Rectal smooth muscle tissue (tissue), 1 donor: Measurements from ENCODE around the gene HNMT.

Experiments
- H3K27ac ChIP-seq: one replicate; pipeline ENCODE4 v1.7.0; 2013; ENCODE audit warnings: low read depth, low read length, inconsistent platforms
- H3K27me3 ChIP-seq: one replicate; pipeline ENCODE4 v1.7.0; 2013; ENCODE audit warnings: low read length; ENCODE audit not compliant: control insufficient read depth, insufficient read depth
- H3K36me3 ChIP-seq: one replicate; pipeline ENCODE4 v1.7.0; 2013; ENCODE audit warnings: low read length; ENCODE audit not compliant: control insufficient read depth, insufficient read depth
- H3K4me1 ChIP-seq: one replicate; pipeline ENCODE4 v1.7.0; 2013; ENCODE audit warnings: low read length; ENCODE audit not compliant: control insufficient read depth, insufficient read depth
- H3K4me3 ChIP-seq: one replicate; pipeline ENCODE4 v1.7.0; 2013; ENCODE audit warnings: low read length
- H3K9ac ChIP-seq: one replicate; pipeline ENCODE4 v1.7.0; 2013; ENCODE audit warnings: low read length

Gene HNMT

GRCh38 chr2:138009622-138010021 is 45.3 kb downstream of the HNMT start:
- no peak overlapping the region for H3K27ac ChIP-seq
- peaks cover 5% of the 10 kb centered on the region for H3K36me3 ChIP-seq
- no peaks in the 10 kb centered on the region for H3K4me1 ChIP-seq
- H3K27me3 ChIP-seq, result no peaks in the 10 kb centered on the region
- no peak overlapping the region for H3K9ac ChIP-seq
- H3K4me3 ChIP-seq, result no peak overlapping the region

GRCh38 chr2:138010890-138011289 is 46.6 kb downstream of the HNMT start:
- no peak overlapping the region for H3K4me3 ChIP-seq
- peaks cover 5% of the 10 kb centered on the region for H3K36me3 ChIP-seq
- no peak overlapping the region for H3K27ac ChIP-seq
- H3K4me1 ChIP-seq, result no peaks in the 10 kb centered on the region
- no peak overlapping the region for H3K9ac ChIP-seq
- H3K27me3 ChIP-seq, result no peaks in the 10 kb centered on the region

GRCh38 chr2:138012082-138012481 is 47.8 kb downstream of the HNMT start:
- no peaks in the 10 kb centered on the region for H3K27me3 ChIP-seq
- H3K4me3 ChIP-seq, result no peak overlapping the region
- H3K36me3 ChIP-seq, result peaks cover 5% of the 10 kb centered on the region
- no peak overlapping the region for H3K27ac ChIP-seq
- H3K9ac ChIP-seq, result no peak overlapping the region
- no peaks in the 10 kb centered on the region for H3K4me1 ChIP-seq

- no peaks in the 10 kb centered on the region for H3K4me1 ChIP-seq
- H3K36me3 ChIP-seq, result no peaks in the 10 kb centered on the region
- no peak overlapping the region for H3K27ac ChIP-seq
- no peak overlapping the region for H3K9ac ChIP-seq
- H3K4me3 ChIP-seq, result no peak overlapping the region
- H3K27me3 ChIP-seq, result no peaks in the 10 kb centered on the region
Measured at GRCh38 chr2:138012968-138013367, 48.7 kb downstream of the HNMT start.

GRCh38 chr2:138013639-138014038 is 49.4 kb downstream of the HNMT start:
- Histone ChIP-seq H3K4me3 (no peak overlapping the region), H3K27me3 (no peaks in the 10 kb centered on the region), H3K27ac (no peak overlapping the region), H3K9ac (no peak overlapping the region), H3K36me3 (no peaks in the 10 kb centered on the region), H3K4me1 (no peaks in the 10 kb centered on the region)

GRCh38 chr2:138015494-138015893 is 51.2 kb downstream of the HNMT start:
- H3K9ac ChIP-seq, result no peak overlapping the region
- H3K4me3 ChIP-seq, result no peak overlapping the region
- H3K27me3 ChIP-seq, result no peaks in the 10 kb centered on the region
- H3K4me1 ChIP-seq, result no peaks in the 10 kb centered on the region
- H3K36me3 ChIP-seq, result no peaks in the 10 kb centered on the region
- H3K27ac ChIP-seq, result no peak overlapping the region

GRCh38 chr2:138016351-138017087 is 52.2 kb downstream of the HNMT start:
- H3K4me3 ChIP-seq, result no peak overlapping the region

GRCh38 chr2:138017824-138018223 is 53.6 kb downstream of the HNMT start:
- Histone ChIP-seq H3K27ac (no peak overlapping the region), H3K9ac (no peak overlapping the region), H3K36me3 (no peaks in the 10 kb centered on the region), H3K4me1 (no peaks in the 10 kb centered on the region), H3K4me3 (no peak overlapping the region), H3K27me3 (no peaks in the 10 kb centered on the region)

More at GRCh38 chr2:138016351-138017087, 52.2 kb downstream of the HNMT start:
- Histone ChIP-seq H3K27me3 (no peaks in the 10 kb centered on the region), H3K4me1 (no peaks in the 10 kb centered on the region), H3K27ac (no peak overlapping the region), H3K36me3 (no peaks in the 10 kb centered on the region), H3K9ac (no peak overlapping the region)

GRCh38 chr2:138018866-138019688 is 54.8 kb downstream of the HNMT start:
- no peak overlapping the region for H3K4me3 ChIP-seq
- H3K9ac ChIP-seq, result no peak overlapping the region
- no peak overlapping the region for H3K27ac ChIP-seq
- H3K27me3 ChIP-seq, result no peaks in the 10 kb centered on the region
- H3K36me3 ChIP-seq, result no peaks in the 10 kb centered on the region
- H3K4me1 ChIP-seq, result no peaks in the 10 kb centered on the region

- Histone ChIP-seq H3K27ac (no peak overlapping the region), H3K4me1 (no peaks in the 10 kb centered on the region), H3K27me3 (no peaks in the 10 kb centered on the region), H3K36me3 (no peaks in the 10 kb centered on the region), H3K9ac (no peak overlapping the region), H3K4me3 (no peak overlapping the region)
Measured at GRCh38 chr2:138020432-138020831, 56.2 kb downstream of the HNMT start.

GRCh38 chr2:138021154-138021553 is 56.9 kb downstream of the HNMT start:
- Histone ChIP-seq H3K4me1 (no peaks in the 10 kb centered on the region), H3K27ac (no peak overlapping the region), H3K27me3 (no peaks in the 10 kb centered on the region), H3K4me3 (no peak overlapping the region), H3K9ac (no peak overlapping the region), H3K36me3 (no peaks in the 10 kb centered on the region)

- no peaks in the 10 kb centered on the region for H3K4me1 ChIP-seq
- H3K36me3 ChIP-seq, result no peaks in the 10 kb centered on the region
- no peak overlapping the region for H3K9ac ChIP-seq
- H3K27me3 ChIP-seq, result no peaks in the 10 kb centered on the region
- H3K27ac ChIP-seq, result no peak overlapping the region
- no peak overlapping the region for H3K4me3 ChIP-seq
Measured at GRCh38 chr2:138023298-138023697, 59.0 kb downstream of the HNMT start.
